GM13977 (cell line): ENCODE measurements around the gene VSIG10L.

Source experiments
- DNase-seq: peaks from one replicate; pipeline ENCODE4 v3.0.0; 2012; ENCODE audit warnings: low spot score
- CTCF ChIP-seq: IDR thresholded peaks from 2 replicates; pipeline ENCODE4 v1.5.1; 2012; ENCODE audit warnings: mild to moderate bottlenecking, control low read depth; ENCODE audit not compliant: insufficient read depth; ENCODE audit errors: extremely low read depth, missing control alignments
- in situ Hi-C: fragments of 300-500 bp; cut with MboI; formaldehyde crosslinking; loops from one replicate; pipeline ENCODE4 v1.12.0; 2022; ENCODE audit warnings: low sequenced_read_pairs, low pct_unique_long_range_greater_than_20kb, mixed read lengths, inconsistent platforms; ENCODE audit not compliant: unreplicated experiment

VSIG10L gene

GRCh38 chr19:51338563-51339312 lies 3.2 kb downstream of the VSIG10L start:
- DNase-seq: peak; percentile 94
- TF ChIP-seq CTCF: peak; percentile 92
- in situ Hi-C loops: loop anchor here (10.0 to 25.0 kb wide), 2 partner anchors 96 to 324 kb away; no protein-coding TSS in a partner anchor

- no peak for DNase-seq
- in situ Hi-C loops: loop anchor here (10.0 to 25.0 kb wide), 2 partner anchors 97 to 324 kb away; no protein-coding TSS in a partner anchor
Observed at GRCh38 chr19:51337861-51338562, 3.9 kb downstream of the VSIG10L start.

GRCh38 chr19:51337141-51337860 lies 4.6 kb downstream of the VSIG10L start:
- in situ Hi-C loops: loop anchor here (10.0 to 25.0 kb wide), 2 partner anchors 98 to 325 kb away; no protein-coding TSS in a partner anchor
- DNase-seq: no peak
- TF ChIP-seq CTCF: no peak

More at GRCh38 chr19:51337861-51338562, 3.9 kb downstream of the VSIG10L start:
- peak; percentile 5 for TF ChIP-seq CTCF

- in situ Hi-C loops: loop anchor here (10.0 to 25.0 kb wide), 2 partner anchors 101 to 328 kb away; no protein-coding TSS in a partner anchor
- no peak for DNase-seq
- TF ChIP-seq CTCF: no peak
Observed at GRCh38 chr19:51333836-51334460, 8.0 kb downstream of the VSIG10L start.

- no peak for DNase-seq
- in situ Hi-C loops: loop anchor here (10.0 to 25.0 kb wide), 2 partner anchors 103 to 331 kb away; no protein-coding TSS in a partner anchor
Observed at GRCh38 chr19:51331716-51332115, 10.2 kb downstream of the VSIG10L start.

More at GRCh38 chr19:51331716-51332115, 10.2 kb downstream of the VSIG10L start:
- TF ChIP-seq CTCF: no peak
